GM06990 (cell line): Measurements from ENCODE around the gene SCN9A.

ENCODE experiments used
- DNase-seq: peaks from one replicate; pipeline ENCODE4 v3.0.0-alpha.2; 2011; ENCODE audit not compliant: insufficient read length; ENCODE audit errors: extremely low read depth
- H3K27me3 ChIP-seq: replicated peaks from 2 replicates; pipeline ENCODE4 v1.6.0; 2011; ENCODE audit warnings: low read length; ENCODE audit not compliant: control insufficient read depth, insufficient read depth
- H3K36me3 ChIP-seq: 2 replicates; pipeline ENCODE4 v1.5.1; 2011; ENCODE audit warnings: low read length; ENCODE audit not compliant: control insufficient read depth, insufficient read depth
- H3K4me3 ChIP-seq: replicated peaks from 2 replicates; pipeline ENCODE4 v1.5.1; 2011; ENCODE audit warnings: low read depth, mild to moderate bottlenecking, control low read depth, low read length
- TF ChIP-seq, protein P1 (sequence below): IDR thresholded peaks from 2 replicates; pipeline ENCODE4 v1.5.1; 2011; ENCODE audit warnings: low read length, control low read depth, mild to moderate bottlenecking, inconsistent platforms; ENCODE audit not compliant: insufficient read depth, poor library complexity, severe bottlenecking

The SCN9A gene

DNA sequence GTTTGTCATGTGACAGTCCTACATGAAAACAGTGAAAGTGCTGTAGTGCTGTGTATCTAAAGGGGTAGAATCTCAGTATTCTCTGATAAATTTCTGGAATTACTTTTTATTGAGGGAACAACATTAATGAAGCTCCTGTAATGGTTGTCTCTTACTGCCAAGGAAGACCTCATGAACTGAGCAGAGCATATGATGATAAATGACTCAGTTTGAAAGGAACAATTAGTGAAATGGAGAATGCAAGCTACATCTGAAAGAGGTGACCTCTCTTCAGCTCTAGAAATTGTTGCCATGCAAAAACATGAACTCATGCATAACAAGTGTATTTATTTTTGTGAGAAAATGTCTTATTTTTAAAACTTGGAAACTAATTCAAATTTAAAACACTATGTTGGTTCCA, 93.6 kb downstream of the SCN9A start:
- TF ChIP-seq, protein P1, sequence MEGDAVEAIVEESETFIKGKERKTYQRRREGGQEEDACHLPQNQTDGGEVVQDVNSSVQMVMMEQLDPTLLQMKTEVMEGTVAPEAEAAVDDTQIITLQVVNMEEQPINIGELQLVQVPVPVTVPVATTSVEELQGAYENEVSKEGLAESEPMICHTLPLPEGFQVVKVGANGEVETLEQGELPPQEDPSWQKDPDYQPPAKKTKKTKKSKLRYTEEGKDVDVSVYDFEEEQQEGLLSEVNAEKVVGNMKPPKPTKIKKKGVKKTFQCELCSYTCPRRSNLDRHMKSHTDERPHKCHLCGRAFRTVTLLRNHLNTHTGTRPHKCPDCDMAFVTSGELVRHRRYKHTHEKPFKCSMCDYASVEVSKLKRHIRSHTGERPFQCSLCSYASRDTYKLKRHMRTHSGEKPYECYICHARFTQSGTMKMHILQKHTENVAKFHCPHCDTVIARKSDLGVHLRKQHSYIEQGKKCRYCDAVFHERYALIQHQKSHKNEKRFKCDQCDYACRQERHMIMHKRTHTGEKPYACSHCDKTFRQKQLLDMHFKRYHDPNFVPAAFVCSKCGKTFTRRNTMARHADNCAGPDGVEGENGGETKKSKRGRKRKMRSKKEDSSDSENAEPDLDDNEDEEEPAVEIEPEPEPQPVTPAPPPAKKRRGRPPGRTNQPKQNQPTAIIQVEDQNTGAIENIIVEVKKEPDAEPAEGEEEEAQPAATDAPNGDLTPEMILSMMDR: no peak
- Histone ChIP-seq H3K4me3 (no peak overlapping the region), H3K27me3 (no peaks in the 10 kb centered on the region), H3K36me3 (no peaks in the 10 kb centered on the region)
- no peak for DNase-seq

DNA sequence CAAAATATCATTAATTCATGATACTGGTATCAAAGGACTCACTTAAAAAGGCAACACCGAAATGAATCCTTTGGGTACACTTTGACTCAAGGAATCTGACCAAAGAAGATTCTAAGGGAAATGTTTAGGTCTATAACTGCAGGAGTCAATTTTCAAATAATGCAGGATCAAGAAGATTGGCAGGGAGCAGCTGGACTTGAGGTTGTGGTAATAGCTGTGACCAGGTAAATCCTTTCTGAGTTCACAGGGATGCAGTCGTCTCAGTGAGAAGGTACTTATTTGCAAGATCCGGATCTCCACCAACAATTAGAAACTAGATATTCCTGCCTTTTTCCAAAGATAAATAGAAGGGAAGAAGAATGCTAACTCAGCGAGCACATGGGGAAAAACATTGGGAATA, 96.9 kb downstream of the SCN9A start:
- H3K27me3 ChIP-seq: no peaks in the 10 kb centered on the region
- no peak overlapping the region for H3K4me3 ChIP-seq
- TF ChIP-seq, protein P1: no peak
- H3K36me3 ChIP-seq: no peaks in the 10 kb centered on the region
- no peak for DNase-seq

DNA sequence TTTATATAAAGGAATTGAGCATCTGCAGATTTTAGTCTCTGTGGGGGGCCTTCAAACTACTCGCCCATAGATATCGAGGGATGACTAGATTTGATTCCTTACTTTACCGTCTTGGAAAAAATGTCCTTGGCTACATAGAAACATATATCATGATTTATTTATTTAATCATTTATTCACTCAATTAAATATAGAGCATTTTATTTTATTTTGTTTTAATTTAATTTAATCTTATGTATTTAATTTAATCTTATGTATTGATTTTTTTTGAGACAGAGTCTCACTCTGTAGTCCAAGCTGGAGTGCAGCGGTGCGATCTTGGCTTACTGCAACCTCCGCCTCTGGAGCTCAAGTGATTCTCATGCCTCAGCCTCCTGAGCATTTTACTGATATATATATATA, 105.4 kb downstream of the SCN9A start:
- Histone ChIP-seq H3K27me3 (no peaks in the 10 kb centered on the region), H3K4me3 (no peak overlapping the region), H3K36me3 (no peaks in the 10 kb centered on the region)
- DNase-seq: no peak
- TF ChIP-seq, protein P1: no peak

DNA sequence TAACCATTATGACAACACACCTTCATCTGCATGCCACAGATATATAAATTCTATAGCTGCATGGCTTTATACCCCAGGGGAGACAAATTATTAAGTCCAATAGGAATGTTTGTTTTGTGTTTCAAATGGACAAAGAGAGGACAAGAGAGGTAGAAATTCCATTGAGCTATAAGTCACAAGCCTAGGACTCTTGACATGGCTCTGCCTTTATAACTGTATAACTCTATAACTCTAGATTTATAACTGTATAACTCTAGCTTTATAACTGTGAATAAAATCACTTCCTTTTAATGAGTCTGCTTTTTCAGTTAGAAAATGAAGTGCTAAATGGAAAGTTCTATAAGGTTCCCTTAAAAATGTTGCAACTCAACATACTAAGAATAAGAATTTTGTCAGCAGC, 106.4 kb downstream of the SCN9A start:
- no peak for DNase-seq
- H3K4me3 ChIP-seq: no peak overlapping the region
- no peaks in the 10 kb centered on the region for H3K27me3 ChIP-seq
- TF ChIP-seq, protein P1: no peak
- H3K36me3 ChIP-seq: no peaks in the 10 kb centered on the region

- no peaks in the 10 kb centered on the region for H3K27me3 ChIP-seq
- TF ChIP-seq, protein P1: no peak
- no peak overlapping the region for H3K4me3 ChIP-seq
- no peak for DNase-seq
- H3K36me3 ChIP-seq: no peaks in the 10 kb centered on the region
These were observed 117.9 kb downstream of the SCN9A start for GRCh38 chr2:166257859-166258258.

DNA sequence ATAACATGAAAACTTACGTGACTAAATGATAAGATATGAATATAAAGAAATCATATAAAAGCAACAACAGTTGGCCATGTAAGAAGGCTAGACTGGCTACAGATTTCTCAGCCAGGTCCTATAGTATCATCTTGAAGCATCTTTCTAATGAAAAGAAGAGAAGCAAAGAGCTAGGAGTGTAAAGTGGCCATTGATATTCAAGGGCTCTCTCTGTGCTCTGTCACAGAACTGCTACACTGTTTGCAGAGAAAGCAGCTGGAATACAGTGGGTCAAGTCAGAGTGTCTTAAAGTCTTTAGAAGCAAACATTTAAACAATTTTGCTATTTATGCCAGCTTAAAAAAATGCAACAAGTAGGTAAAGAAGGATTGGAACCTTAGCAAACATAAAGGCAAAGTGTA, 118.8 kb downstream of the SCN9A start:
- H3K4me3 ChIP-seq: no peak overlapping the region
- H3K27me3 ChIP-seq: no peaks in the 10 kb centered on the region
- TF ChIP-seq, protein P1: no peak
- no peaks in the 10 kb centered on the region for H3K36me3 ChIP-seq
- no peak for DNase-seq
